ENCODE measurements around the gene IRF3. TPM values are rescaled to one million over a fixed set of nuclear protein-coding genes. Genes with fewer than 3 reads are reported as not detected.

Gene IRF3
- total RNA-seq, 4 donors from 2014 or later = 73.0 to 164 (median 104) TPM

GRCh38 chr19:49676136-49676783, 10.6 kb upstream of the IRF3 start:
- no peaks in the 10 kb centered on the region for H3K27me3 ChIP-seq
- H3K4me3 ChIP-seq = peak overlapping the region in 3 of 4 donors; percentile 22 to 46 (median 33)
- DNase-seq = peak; percentile 90
- no peaks in the 10 kb centered on the region for H3K36me3 ChIP-seq
- peak overlapping the region; percentile 85 to 95 (median 90) for H3K27ac ChIP-seq
- WGBS, 2 donors (ENCODE audit: low coverage in 1 of 2) = 4% methylated on average over 4 to 27 of the region's 27 CpGs
- peaks cover 9 to 51% (median 43%) of the 10 kb centered on the region in 4 donors for H3K4me1 ChIP-seq
- TF ChIP-seq EP300 (IDR thresholded peaks at IDR 0.05; ENCODE audit: low read depth) (no peak), CTCF (IDR thresholded peaks at IDR 0.05) (peak in 2 of 5 experiments; percentile 8 to 28), POLR2AphosphoS5 (IDR thresholded peaks at IDR 0.05) (peak; percentile 60 to 69 (median 68)), POLR2A (IDR thresholded peaks at IDR 0.05) (no peak)
- in situ Hi-C loops (cut with MboI; ENCODE audit: low pct_ligation_motif_present in 1 of 4, low pct_unique_long_range_greater_than_20kb in 1 of 4, low sequenced_read_pairs in 3 of 4) (loop anchor here in 1 of 4 donors (10.0 kb wide), 1 partner anchor 101 kb away; no protein-coding TSS in a partner anchor), intact Hi-C loops (cut with DNase I; ENCODE audit: low total_unique reads) (no loop called here)
- no peaks in the 10 kb centered on the region for H3K9me3 ChIP-seq

- no peaks in the 10 kb centered on the region for H3K36me3 ChIP-seq
- intact Hi-C loops (cut with DNase I; ENCODE audit: low total_unique reads) = no loop called here
- peak overlapping the region; percentile 35 to 57 (median 49) for H3K27ac ChIP-seq
- no peaks in the 10 kb centered on the region for H3K9me3 ChIP-seq
- peak overlapping the region in 1 of 4 donors; percentile 5 for H3K4me3 ChIP-seq
- TF ChIP-seq POLR2A (IDR thresholded peaks at IDR 0.05) (peak; percentile 30), POLR2AphosphoS5 (IDR thresholded peaks at IDR 0.05) (no peak), CTCF (IDR thresholded peaks at IDR 0.05) (peak; percentile 85 to 94 (median 92))
- in situ Hi-C loops (cut with MboI; ENCODE audit: low pct_ligation_motif_present in 1 of 4, low pct_unique_long_range_greater_than_20kb in 1 of 4, low sequenced_read_pairs in 3 of 4) = loop anchor here in 1 of 4 donors (10.0 kb wide), 1 partner anchor 98 kb away; no protein-coding TSS in a partner anchor
- no peaks in the 10 kb centered on the region for H3K27me3 ChIP-seq
- peak; percentile 85 for DNase-seq
- WGBS, 2 donors (ENCODE audit: low coverage in 1 of 2) = 24 to 41% methylated on average over 13 to 28 of the region's 28 CpGs
- peaks cover 0 to 16% (median 12%) of the 10 kb centered on the region in 4 donors for H3K4me1 ChIP-seq
Measured at GRCh38 chr19:49672131-49672919, 6.7 kb upstream of the IRF3 start.

- WGBS, 2 donors (ENCODE audit: low coverage in 1 of 2) = 85 to 88% methylated on average over 3 of the region's 3 CpGs
- Histone ChIP-seq H3K4me3 (no peak overlapping the region), H3K27me3 (no peaks in the 10 kb centered on the region), H3K4me1 (peaks cover 7 to 21% (median 16%) of the 10 kb centered on the region in 4 donors), H3K9me3 (no peaks in the 10 kb centered on the region), H3K27ac (no peak overlapping the region), H3K36me3 (no peaks in the 10 kb centered on the region)
- TF ChIP-seq EP300 (IDR thresholded peaks at IDR 0.05; ENCODE audit: low read depth) = no peak
- TF ChIP-seq POLR2A (IDR thresholded peaks at IDR 0.05) = no peak
- TF ChIP-seq CTCF (IDR thresholded peaks at IDR 0.05) = no peak
- no peak for TF ChIP-seq POLR2AphosphoS5 (IDR thresholded peaks at IDR 0.05)
- in situ Hi-C loops (cut with MboI; ENCODE audit: low pct_ligation_motif_present in 1 of 4, low pct_unique_long_range_greater_than_20kb in 1 of 4, low sequenced_read_pairs in 3 of 4) = loop anchor here in 1 of 4 donors (10.0 kb wide), 1 partner anchor 85 kb away; the partner anchor contains the start of genes NOSIP and PRRG2
- intact Hi-C loops (cut with DNase I; ENCODE audit: low total_unique reads) = no loop called here
- no peak for DNase-seq
Measured at GRCh38 chr19:49669516-49669915, 3.9 kb upstream of the IRF3 start.

GRCh38 chr19:49667473-49667872, 1.8 kb upstream of the IRF3 start:
- intact Hi-C loops (cut with DNase I; ENCODE audit: low total_unique reads) (no loop called here), in situ Hi-C loops (cut with MboI; ENCODE audit: low pct_ligation_motif_present in 1 of 4, low pct_unique_long_range_greater_than_20kb in 1 of 4, low sequenced_read_pairs in 3 of 4) (loop anchor here in 1 of 4 donors (10.0 kb wide), 1 partner anchor 83 kb away; the partner anchor contains the start of genes NOSIP and PRRG2)
- Histone ChIP-seq H3K36me3 (no peaks in the 10 kb centered on the region), H3K4me3 (no peak overlapping the region), H3K27me3 (no peaks in the 10 kb centered on the region), H3K4me1 (peaks cover 7 to 30% (median 27%) of the 10 kb centered on the region in 4 donors), H3K9me3 (no peaks in the 10 kb centered on the region), H3K27ac (no peak overlapping the region)
- DNase-seq = no peak
- WGBS, 2 donors (ENCODE audit: low coverage in 1 of 2) = 93% methylated on average over 2 of the region's 2 CpGs; no CpG with 5 or more reads in 1 of the 2 donors
- TF ChIP-seq CTCF (IDR thresholded peaks at IDR 0.05) (no peak), POLR2A (IDR thresholded peaks at IDR 0.05) (no peak), POLR2AphosphoS5 (IDR thresholded peaks at IDR 0.05) (no peak), EP300 (IDR thresholded peaks at IDR 0.05; ENCODE audit: low read depth) (no peak)

Data from transverse colon (tissue), 4 donors.